NCI-H1930 (cell line): ENCODE data around the gene IRF2.
"Not testable (repeated sequence)": the region's sequence is repeated elsewhere in the genome, so short reads cannot be mapped to it uniquely, and the experiment has no call there.

ENCODE experiments used
- DNase-seq, 2 experiments: peaks; one replicate each; lab custom pipeline; 2025; lab: John Stamatoyannopoulos, UW

IRF2 gene

DNA sequence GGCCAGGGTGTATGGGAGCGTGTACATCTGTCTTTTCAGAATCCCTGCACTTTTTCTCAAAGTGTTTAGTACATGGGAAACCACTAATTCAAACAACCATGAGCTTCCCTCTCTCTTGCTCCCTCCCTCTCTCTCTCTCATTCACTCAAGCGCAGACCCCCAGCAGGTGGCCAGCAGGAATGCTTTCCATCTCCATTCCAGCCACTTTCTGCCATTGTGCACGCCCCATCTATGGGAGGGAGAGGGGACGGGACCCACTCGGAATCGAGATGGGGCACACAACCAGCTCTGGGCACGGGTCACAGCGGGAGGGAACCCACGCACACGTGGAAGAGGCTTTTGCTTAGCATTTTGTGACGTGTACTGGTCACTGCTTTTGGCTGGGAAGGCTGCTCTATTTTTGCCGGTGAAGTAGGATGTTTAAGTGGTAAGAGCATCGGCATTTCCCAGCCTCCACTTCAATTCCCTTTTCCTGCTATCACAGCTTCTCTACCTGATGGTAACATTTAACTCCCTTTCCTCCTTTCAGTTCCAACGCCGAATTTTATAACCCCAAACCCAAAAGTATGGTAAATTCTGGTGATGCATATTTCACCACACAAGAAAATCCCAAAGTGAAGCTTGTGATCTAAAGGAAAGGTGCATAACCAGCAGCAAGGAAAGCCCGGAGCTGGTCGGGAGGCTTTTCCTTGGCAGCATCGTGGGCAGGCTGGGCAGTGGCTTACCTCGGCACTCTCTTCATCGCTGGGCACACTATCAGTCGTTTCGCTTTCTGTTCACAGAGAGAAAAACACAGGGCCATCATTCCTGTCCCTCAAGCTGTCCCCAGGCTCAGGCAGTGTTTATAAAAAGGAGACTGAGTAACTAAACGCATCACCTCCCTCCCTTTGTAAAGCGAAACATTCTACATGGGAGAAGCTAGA lies 84.1 kb downstream of the IRF2 start:
- no peak for DNase-seq

DNA sequence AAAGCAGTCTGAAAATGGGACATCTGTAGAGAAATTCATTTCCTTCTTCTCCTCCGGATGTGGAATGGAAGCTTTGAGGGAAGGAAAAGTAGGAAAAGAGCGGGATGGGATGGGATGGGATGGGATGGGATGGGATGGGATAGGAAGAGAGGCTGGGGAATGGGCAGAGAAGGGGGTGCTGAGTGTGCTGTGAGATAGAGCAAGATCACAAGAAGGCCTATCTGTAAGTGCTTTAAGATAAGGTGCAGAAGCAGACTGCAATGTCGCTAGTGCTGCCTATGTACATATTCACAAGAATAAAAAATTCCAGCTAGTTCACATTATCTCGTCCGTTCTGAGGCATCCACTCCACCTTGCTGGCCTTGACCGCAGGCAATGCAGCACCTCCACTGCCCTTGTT lies 86.2 kb downstream of the IRF2 start:
- no peak for DNase-seq

DNA sequence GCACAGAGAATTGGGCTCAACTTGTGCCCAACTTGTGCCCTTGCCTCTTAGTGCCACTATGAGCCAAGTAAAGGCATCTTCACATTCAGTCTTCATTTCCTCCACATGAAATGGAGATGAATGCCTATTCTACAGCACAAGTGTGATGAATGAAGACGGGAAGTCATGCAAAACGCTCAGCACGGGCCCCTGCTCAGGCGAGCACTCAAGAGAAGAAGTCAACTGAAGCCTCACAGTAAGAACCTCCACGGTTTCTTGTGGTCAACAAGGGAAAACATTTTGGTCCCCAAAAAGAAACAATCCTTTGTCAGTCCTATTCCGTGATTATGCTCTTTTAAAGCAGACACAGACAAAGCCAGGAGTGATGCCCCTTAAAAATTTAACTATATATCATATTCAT lies 87.0 kb downstream of the IRF2 start:
- no peak for DNase-seq

DNA sequence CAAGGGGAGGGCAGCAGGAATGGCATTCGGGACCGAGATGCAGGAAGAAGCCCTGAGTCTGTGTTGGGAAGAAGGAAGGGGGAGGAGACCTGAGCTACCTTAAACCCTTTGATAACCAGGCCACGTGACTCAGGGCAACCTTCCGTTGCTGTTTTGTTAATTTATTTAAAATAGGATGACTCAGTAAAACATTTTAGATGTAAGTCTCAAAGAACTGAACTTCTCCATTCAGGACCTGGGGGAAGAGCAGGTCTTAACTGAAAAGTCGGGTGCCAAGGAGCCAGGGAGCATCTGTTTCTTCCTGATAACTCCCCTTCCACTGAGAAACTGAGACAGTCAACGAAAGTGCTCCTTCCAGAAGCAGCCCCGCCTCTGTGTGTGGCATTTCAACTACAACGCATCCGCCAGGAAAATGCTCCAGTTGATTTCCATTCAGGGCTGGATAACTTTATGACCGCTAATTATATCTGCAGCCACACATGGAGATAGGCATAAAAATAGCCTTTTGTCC lies 88.0 kb downstream of the IRF2 start:
- no peak for DNase-seq

DNA sequence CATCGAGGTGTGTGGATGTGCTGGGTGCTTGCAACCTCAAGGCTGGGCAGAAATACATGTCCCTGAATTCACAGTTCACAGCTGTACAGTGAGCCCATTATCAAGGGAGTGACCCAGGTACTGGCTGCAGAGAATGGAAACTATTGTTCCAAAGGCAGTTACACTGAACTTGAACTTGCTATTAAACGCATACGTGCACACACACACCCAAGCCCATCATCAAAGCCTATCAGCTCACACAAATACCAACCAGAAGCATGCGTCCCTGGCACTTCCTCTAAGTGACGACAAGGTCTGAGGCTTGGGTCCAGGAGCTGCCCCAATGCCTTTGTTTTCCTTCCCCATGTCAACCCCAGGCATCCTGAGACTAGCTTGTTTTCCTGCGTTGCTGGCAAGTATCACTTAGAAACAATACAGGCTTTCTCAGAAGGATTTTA lies 88.6 kb downstream of the IRF2 start:
- DNase-seq = no peak

DNA sequence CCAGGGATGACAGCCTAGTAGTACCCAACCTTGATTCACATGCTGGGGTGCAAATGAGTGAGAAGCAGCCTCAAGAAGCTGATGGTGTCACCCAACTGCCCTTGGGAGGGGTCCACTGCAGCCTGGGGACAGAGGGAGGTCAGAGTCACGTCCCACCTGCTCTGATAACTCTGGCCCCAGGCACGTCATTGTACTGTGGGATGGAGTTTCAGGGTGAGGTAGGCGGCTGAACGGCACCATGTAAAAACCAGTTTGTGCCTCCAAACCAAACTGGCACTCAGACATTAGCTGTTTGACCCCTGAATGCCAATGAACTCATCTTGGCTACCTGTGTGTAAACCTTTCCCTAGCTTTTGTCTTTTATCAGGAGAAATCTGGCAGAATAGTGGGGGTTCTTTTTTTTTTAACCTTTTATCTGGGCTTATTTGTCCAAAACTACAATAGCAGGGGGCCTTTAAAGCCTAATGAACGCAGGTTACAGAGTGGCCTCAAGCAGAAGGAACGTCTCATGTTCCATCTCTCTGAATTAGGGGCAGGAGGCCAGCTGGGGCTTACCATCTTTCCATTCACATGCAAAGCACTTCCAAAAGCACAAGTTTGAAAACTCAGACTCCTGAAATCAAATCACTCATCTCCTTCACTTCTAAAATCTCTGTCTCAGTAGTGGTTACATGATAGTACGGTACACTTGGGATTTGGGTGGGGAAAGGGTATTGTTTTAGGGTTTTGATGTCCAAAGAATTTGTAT lies 89.4 kb downstream of the IRF2 start:
- DNase-seq = no peak

DNA sequence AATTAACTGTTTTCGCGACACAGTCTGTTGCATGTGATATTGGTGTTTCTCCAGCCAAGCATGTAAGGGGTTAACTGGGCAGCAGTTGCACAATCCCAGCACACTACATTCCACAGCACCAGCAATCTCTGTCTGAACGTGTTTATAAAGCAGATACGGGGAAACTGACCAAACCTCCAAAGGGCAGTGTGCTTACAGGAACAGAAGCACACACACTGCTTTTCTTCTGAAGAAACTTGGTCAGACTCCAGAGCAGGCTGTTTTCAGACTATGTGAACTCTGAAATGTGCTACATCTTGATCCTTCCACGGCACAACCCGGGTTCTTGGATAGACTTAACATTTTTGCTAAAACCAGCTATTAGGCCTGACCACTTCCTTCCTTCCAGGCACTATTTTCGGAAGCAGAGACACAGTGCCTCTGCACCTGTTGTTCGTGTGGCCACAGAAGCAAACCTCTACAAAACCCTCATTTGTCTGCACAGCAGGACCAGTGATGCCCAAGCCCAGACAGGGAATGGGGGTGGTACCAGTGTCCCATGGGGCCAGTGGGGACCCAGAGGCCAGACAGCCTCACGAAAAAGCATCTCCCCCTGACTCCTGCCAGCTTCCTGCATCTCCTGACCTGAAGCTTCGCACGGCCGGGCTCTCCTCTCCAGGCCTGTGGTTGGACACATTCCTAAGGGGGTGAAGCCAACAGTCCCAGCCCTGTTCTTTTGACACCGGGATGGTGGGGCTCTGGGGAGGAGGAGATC lies 90.1 kb downstream of the IRF2 start:
- no peak for DNase-seq

DNA sequence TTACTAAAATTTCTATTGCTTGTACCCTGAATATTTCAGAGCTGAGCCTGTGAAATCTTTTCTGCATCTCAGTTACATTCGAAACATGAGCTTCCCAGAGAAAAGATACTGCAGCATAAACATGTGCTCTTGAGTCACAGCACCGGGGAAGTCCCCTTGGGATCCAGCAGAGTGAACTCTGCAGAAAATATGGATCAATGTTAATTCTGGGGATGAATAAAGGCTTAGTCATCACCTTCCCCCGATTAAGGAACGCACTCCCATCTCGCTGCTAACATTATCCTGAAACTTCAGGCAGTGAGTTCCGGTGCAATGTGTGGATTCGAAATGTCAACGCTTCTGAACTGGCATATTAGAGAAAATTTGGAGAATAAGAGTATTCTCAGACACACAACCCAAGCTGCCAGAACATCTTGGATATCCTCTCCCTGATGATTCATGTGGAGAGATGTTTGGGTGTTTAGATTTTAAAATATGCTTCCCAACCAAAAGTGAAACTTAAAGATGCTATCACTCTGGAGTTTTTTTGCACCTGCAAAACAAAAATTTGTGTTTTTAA lies 90.8 kb downstream of the IRF2 start:
- DNase-seq = no peak

DNA sequence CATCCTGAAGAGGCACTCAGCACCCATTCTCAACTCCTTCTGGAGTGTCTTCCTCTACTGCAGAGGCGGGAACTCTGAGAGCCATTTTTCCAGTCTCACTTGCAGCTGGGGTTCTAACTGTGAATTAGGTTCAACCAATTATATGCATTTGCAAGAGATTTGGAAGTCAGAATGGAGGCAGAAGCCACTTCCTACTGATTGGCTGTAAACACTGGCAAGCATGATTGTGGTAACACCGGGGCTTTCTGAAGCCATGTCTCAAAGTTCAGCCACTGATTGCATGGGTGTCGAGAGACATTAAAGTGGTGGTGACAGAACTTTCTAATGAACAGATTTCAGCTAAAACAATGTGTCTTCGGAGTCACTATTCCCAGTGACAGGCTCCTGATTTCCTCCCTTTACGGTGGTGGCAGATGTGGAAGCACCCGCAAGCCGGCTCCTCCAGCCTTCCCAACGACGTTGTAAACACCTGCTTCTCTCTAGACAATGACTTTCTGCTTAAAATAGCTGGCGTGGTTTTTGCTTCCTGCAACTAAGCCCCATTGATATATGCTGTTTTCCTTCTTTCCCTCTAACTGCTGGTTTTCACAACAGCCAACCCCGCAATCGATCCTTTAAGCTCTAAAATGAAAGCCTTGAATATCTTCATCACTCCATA lies 92.0 kb downstream of the IRF2 start:
- no peak for DNase-seq

DNA sequence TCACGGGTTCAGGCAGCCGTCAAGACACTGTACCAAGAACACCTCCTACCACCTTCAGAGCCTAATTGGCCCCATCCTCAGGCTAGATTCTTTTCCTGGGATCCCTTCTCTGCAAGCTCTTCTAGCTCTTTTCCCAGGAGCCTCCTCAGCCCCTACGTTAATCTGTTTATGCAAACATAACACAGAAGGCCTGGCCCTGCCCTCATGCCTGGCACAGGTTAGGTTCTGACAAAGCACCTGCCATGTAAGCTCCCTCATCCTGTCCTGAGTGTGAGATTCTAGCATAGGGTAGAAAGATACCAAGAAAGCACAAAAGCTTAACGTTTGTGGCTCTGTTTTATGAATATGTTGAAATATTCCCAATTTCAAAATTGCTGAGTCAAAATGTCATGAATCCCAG lies 93.6 kb downstream of the IRF2 start:
- no peak for DNase-seq

DNA sequence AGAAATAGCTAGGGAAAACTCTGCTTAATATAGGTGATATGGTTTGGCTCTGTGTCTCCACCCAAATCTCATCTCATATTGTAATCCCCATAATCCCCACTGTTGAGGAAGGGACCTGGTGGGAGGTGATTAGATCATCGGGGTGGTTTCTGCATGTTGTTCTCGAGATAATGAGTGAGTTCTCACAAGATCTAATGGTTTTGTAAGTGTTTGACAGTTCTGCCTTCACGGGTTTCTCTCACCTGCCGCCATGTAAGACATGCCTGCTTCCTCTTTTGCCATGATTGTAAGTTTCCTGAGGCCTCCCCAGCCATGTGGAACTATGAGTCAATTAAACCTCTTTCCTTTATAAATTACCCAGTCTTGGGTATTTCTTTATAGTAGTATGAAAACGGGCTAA lies 94.1 kb downstream of the IRF2 start:
- DNase-seq = not testable (repeated sequence)

DNA sequence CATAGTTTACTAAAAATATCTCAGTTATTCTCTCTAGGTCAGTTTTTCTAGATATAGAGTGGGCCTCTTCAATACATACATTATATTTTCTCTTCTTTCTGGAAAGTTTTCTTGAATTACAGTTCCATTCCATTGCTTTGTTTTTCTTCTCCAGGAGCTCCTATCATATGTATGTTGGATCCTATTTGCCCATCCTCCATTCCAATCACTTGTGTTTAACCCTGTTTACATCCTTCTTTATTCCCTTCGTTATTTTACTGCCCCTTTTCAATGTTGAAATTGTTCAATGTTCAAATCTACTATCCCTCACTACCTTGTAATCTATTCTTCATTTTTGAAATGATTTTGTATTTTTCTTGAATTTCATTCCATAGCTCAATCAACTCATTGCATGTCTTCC lies 97.4 kb downstream of the IRF2 start:
- DNase-seq = no peak

DNA sequence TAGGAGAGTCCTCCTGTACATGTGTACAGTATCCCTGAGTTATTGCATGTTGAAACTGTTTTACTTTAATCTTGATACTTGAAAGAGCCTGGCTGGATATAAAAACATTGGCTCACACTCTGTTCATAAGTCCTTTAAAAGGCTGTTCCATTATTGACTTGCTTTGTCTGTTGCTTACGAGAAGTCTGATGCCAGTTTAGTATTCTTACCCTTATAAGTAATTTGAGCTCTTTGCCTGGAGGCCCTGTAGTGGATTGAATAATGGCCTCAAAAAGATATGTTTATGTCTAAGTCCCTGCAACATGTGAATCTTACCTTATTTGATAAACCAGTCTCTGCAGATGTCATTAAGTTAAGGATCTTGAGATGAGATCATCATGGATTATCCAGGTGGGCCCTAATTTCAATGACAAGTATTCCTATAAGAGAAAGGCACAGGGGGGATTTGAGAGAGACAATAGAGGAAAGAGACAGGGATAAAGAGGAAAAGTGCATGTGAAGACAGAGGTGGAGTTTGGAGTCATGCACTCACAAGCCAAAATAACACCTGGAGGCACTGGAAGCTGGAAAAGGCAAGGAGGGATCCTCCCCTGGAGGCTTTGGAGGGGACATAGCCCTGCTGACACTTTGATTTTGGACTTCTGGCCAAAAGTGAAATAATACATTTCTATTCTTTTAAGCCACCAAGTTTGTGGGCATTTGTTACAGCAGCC lies 98.1 kb downstream of the IRF2 start:
- DNase-seq = no peak

DNA sequence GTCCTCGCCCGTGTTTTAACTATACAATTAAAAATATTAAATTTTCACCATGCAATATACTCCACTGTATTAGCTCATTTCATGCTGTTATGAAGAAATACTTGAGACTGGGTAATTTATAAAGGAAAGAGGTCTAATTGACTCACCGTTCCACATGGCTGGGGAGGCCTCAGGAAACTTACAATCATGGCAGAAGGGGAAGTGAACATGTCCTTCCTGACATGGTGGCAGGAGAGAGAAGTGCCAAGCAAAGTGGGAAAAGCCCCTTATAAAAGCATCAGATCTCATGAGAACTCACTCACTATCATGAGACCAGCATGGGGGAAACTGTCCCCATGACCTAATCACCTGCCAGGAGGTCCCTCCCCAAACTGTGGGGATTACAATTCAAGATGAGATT lies 98.7 kb downstream of the IRF2 start:
- not testable (repeated sequence) for DNase-seq

DNA sequence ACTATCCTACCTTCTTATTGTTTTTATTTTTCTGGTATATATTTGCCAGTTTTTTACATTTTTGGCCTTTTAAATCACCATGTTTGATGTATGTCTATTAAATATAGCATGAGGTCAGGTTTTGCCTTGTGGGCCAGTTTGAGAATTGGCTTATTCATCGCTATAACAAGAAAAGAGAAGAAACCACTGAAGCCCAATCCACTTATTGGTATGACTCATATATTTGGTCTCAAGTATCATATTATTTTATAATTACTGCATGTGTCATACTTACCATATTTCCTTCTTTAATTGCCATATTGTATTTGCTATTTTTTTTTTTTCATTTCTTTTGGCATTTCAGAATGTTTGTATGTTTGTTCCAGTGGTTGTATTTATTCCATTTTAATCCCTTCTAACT lies 99.3 kb downstream of the IRF2 start:
- DNase-seq = no peak

DNA sequence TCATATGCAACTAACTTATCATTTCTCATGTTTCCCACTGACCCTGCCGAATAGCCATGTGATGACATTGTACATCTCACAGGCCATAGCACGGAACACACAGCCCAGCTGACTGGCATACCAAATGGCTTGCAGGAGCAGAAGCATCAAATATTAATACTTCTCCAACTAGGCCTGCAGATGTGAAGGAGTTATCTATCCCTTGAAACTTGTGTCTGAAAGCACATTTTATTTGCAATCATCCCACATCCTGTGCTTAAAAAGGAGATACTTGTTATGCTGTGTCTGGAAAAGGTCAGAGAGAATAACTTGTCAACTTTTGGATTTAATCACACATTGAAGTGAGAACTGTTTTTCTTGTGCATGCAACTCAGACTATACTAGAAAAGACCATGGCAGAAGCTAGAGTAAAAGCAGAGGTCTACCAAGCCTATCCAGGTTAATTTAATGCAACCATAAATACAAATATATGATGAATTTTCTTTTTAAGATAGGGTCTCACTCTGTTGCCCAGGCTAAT lies 100.4 kb downstream of the IRF2 start:
- no peak for DNase-seq

DNA sequence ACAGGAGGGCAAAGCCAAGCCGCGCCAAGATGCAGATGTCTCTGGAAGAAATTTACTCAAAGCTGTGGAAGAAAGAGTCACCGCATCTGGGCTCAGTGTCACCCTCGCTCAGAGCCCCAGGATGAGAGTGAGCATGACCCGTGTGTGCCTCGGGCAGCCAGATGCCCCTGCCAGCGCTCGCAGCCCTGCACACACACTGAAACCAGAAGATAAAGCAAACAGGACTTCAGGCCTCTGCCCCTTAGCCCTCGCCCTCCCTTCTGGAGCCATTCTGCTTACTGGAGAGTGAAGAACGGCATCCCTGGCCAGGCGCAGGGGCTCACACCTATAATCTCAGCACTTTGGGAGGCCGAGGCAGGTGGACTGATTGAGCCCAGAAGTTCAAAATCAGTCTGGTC lies 103.0 kb downstream of the IRF2 start:
- no peak for DNase-seq

DNA sequence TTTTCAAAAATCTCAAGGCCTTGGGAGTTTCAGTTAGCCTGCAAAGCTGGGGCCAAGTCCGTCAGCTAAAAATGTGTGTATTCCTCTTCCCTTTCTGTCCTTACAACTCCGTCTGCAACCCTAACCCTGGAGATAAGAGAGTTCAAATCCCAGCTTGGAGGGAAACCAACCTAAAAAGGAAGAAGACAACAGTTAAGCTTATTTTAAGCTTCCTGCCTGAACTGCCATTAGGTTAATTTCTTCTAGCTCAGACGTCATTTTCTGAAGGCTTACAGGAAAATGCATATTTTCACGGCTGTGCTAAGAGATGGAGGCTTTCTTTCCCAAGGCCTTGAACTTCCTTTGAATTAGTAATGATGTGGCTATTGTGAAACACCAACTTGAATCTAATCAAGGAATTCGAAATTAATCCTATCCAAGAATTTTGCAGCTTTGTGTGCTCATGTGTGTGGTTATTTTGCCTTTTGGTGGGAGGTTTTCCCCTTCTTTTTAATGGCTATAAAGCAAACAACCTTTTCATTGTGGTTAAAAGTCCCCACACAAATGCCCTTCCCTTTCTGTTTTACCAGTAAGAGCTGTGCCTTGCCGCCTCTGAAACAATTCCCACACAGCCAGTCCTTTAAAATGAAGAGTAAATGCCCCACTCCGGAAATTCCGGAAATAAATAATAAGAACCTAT lies 103.5 kb downstream of the IRF2 start:
- no peak for DNase-seq

DNA sequence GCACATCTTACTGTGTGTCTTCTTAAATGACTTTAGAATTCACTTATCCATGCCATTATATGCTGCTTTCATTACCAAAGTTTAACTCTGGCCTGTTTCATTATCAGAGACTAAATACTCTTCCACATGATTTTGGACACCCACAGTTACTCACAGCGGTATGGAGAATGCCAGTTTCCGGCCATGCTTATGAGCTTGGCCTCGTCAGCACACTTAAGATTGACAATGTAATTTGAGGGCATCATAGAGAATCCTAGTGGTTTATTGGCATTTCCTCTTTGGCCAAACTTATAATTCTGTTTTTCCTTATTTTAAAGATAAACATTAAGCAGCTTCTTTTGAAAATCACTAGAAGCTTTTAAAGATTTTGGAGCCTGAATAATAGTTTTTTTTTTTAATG lies 104.5 kb downstream of the IRF2 start:
- no peak for DNase-seq

DNA sequence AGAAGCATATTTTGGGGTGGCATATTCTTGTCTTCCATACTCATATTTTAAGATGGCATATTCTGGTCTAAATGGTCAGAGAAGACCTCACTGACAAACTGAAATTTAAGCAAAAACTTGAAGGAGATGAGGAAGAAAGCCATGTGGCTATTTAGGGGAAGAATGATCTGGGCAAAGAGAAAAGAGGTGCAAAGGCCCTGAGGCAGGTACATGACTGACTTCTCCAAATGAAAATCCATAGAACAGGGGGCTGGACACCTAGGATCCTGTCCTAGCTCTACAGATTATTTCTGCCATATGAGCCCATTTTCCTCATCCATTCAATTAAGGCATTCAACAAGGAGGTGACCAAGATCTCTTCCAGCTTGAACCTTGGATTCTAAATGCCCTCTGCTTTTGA lies 105.6 kb downstream of the IRF2 start:
- no peak for DNase-seq
